ENCODE data around the gene UBL4A.

The UBL4A gene

DNA sequence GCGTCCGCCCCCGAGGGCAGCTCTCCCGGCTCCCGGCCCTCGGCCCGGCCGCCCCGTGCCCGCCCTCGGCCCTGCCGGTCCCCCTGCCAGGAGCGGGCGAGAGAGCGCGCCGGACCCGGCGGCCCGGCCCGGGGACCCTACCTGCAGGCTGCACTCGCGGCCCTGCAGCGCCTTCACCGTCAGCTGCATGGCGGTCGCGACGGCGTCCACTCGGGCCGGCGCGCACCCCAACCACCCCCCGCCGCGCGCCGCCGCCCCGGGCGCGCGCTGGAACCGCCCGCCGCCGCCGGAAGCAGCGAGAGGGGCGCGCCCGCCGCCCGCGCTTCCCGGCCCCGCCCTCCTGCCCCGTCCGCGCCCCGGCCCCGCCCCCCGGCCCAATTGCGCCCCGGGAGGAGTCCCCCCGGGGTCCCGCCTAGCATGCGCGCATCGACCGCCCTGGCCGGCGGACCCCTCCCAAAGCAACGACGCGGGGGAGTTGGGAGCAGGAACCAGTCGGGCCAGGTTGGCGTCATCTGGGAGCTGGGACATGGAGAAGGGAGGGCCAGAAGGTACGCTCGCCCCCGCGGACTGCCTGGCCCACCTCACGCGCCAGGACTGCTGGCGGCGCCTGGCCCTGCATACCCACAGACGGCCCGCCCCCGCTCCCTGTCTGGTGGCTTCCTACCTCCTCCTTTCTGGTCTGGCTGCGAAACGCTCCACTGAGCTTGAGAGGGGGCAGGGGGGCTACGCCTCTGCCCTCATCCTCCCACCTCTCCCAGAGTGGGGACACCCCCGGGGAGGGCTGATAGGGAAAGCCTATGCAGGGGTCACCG lies at the start of gene UBL4A:
Gene UBL4A, minus strand, starts transcription at position 220 of the 812 bp plus-strand sequence. Its CDS starts 31 bp downstream, at position 189.
- DNase-seq: peak; percentile 29

DNA sequence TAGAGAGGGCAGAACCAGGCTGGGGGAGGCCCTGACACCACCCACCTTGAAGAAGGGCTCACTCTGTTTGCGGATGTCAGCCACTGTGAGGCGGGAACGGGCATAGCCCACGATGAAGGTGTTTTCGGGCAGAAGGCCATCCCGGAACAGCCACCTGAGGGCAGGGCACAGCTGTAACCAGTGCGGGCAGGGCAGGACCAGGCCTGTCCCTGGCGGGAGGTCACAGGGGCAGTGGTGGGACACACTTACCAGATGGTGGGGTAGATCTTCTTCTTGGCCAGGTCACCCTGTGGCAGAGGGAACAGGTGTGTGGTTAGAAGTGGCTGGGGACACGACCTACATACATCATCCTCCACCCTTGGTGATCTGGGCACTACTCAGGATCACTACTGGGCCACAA lies 49.5 kb upstream of the UBL4A start:
- DNase-seq: no peak

DNA sequence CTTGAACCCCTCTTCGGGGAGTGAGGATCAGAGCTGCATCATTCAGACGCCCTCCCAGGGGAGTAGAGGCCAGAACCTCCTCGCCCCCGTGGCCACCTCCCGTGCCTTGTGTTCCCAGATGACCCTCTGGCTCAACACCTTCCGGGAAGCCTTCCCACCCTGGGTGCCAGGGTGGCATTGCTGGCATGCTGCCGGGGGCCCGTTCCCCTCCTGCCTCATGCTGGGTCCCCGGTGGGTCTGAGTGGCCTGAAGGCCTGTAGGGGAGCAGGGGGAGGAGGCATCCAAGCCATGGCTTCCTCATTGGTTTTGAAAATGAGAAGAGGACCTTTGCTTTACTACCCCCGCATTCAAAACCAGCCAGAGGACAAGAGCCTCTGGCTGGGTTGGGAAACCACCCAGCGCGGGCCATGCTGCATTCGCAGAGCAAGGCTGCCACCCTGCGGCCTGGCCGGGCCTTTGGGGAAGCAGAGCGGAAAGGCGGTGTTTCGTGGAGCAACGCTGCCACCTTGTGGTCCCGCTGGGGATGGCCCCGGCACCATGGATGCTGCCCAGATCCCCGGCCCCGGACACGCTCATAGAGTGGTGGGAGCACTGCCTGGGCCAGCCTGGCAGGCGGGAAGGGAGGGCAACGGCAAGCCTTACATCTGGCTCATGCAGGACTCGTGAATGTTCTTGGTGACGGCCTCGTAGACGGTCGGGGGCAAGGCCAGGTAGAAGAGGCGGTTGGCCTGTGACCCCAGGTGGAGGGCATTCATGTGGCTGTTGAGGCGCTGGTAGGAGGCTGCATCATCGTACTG lies 48.3 kb upstream of the UBL4A start:
- DNase-seq: peak; percentile 1

DNA sequence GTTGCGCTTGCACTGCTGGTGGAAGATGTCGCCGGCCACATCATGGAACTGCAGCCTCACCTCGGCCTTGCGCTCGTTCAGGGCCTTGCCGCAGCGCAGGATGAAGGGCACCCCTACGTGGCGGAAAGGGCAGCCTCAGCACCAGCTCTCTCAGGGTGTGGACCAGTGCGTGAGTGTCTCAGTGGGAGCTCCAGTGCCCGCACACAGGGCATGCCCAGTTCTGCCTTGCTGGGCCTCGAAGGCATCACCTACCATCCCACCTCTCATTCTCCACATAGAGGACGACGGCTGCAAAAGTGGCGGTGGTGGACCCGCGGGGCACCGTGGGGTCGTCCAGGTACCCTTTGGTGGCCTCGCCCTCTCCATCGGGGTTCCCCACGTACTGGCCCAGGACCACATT lies 46.3 kb upstream of the UBL4A start:
- DNase-seq: no peak

DNA sequence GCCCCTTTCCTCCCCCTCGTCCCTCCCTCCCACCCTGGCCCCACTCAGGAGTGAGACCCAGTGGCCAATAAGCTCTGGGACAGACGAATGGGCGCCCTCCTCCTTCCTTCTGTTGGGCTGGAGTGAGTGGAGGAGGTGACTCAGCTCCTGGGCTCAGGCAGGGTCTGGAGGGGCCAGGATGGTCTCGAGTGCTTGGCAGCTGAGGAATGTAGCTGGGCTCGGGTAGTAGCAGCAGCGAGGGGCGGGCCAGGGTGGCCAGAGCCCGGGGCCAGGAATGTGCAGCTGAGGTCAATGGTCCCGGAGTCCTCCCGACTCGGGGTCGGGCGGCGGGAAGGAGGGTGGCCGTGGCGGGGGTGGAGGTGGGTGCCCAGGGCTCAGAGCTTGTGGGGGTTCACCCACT lies 45.2 kb upstream of the UBL4A start:
- DNase-seq: no peak

DNA sequence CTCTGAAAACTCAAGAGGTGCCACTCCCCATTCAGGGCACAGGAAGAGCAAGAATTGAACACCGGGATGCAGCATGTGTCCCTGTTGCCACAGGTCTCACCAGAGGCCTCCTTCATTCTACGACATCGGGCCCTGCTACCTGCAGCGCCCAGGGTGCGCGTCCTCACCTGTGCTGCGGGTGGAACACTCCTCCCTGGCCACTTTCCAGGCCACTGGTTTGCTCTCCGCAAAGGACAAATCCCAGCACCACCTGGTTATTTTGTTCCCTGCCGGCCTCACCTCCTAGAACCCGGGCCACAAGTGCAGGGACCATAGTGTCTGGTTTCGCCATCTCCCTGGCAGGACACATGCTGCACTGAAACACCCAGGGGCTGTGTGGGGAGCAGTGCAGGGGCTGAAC lies 43.9 kb upstream of the UBL4A start:
- DNase-seq: no peak

DNA sequence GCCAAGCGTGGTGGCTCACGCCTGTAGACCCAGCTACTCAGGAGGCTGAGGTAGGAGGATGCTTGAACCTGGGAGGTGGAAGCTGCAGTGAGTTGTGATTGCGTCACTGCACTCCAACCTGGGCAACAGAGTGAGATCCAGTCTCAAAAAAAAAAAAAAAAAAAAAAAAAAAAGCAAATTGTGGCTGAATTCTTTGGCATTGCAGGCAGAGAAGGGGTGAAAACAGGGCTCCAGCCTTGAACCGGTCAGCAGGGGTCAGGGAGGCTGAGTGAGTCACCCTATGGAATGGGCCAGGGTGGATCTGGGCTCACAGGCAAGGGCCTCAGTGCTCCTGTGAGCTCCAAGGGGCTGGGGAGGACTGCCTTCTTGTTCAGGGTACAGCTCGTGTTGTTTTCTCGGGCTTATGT lies 42.8 kb upstream of the UBL4A start:
- DNase-seq: no peak

DNA sequence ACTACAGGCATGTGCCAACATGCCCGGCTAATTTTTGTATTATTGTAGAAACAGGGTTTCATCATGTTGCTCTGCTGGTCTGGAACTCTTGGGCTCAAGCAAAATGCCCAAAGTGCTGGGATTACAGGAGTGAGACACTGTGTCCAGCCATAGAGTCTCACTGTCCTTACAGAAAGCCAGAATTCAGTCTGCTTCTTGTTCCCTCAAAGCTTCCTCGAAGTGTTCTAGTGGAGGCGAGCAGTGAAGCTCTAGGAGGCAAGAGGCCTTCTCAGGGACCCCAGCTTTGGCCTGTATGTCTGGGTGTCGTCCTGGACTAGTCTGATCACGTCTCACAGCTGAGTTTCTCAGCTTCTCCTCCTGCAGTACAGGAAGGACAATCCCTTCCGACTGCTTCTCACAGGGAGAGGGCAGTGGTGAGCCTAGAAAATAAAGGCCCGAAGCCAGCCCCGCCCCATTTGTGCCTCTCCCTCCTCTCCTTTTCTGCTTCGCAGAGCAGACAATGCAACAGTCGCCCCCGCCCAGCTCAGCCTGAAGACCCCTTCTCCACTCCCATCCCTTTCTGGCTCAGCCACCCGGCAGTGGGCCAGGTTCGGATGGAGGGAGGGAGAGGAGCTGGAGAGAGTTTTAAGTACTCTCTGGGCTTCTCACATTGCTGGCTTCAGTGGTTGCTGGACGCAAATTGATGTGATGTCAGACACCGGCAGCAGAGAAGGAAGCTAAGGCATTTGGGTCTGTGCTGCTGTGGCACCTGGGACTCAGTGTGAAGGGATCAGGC lies 40.7 kb upstream of the UBL4A start:
- peak; percentile 43 for DNase-seq

DNA sequence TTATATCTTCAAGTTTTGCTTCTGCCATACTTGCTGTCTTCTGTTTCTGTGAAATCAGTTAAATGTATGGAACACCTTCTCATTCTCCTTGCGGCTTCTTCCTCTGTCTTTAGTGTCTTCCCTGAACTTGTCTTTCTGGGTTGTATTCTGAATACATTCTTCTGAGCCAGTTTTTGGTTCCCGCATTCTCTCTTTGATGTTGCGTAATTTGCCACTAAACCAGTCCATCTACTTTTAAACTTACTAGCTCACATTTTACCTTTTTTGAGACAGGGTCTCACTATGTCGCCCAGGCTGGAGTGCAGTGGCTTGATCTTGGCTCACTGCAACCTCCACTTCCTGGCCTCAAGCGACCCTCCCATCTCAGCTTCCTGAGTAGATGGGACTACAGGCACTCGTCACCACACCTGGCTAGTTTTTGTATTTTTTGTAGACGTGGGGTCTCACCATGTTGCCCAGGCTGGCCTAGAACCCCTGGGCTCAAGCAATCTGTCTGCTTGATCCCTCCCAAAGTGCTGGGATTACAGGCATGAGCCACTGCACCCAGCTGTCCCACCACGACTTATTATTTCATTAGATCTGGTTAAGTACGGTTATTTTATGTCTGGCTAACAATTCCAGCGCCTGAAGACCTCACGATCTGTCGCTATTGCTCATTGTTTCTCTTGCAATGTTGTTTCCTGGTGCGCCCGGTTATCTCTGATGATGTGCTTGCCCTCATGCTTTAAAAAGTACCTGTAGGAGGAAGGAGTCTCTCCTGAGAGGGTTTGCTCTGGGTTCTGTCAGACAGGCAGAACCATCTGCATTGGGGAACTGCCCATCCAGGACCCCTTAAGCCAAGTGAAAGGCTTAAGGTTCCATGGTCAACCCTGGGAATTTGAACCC lies 39.4 kb upstream of the UBL4A start:
- no peak for DNase-seq

DNA sequence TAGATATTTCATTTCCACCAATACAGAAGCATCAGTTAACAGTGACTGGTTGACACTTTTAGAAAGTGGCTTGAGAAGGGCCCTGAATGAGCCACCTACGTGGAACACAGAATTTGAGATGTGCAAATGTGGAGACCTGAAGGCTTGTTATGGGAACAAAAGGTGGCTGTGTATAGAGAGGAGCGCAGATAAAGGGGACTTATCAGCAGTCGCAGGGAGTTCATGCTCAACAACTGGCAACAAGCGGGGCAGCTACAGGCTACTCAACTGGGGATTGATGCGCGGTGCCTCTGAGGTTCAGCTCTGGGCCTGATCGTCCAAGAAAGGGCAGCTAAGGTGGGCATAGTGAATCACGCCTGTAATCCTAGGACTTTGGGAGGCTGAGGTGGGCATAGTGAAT lies 33.0 kb upstream of the UBL4A start:
- DNase-seq: no peak

DNA sequence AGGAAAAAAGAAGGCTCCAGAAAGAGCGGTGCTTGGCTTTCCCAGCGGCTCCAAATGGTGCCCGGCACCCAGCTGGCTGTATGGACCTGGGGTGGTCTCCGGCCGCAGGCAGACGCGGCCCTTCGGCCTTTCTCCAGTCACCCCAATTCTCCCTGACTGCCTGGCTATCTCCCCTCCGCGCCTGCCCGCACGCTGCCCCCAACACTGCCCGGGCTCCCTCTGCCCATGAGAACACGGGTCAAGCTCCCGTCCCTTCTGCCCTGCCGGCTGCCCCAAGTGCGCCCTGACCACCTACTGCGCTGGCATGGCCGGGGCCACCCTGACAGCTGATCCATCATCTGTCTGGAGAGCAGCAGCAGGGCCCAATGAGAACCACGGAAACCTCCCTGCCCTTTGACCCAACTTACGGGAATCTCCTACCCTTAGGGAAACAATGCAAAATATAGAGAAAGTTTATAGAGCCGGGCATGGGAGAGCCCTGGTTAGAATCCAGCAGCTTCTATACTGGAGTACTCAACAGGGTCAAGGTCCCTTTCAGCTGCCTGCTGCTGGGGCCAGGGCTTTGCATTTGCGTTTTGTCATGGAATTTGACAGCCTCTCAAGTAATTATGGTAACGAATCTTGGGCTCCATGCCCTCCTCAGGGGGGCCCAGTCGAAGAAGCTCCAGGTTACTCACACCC lies 30.8 kb upstream of the UBL4A start:
- DNase-seq: no peak

DNA sequence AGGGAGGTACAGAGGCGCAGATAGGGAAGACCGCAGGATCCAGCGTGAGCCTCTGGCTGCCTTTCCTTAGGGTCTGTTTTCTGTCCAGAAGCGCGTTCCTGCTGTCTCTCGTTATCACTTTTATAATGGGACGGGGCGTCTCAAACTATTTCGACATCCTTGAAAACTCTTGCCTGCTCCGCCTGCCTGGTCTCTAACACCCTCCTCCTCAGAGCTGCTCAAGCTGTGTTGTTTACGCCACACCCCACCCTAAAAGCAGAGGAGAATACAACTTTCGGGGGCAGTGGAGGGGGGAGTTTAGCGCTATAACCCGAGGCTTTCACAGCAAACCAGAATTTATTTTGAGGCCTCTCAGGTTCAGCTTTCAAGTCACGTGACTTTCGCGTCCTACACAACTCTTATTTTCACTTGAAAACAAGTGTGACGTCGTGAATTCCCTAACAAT lies 30.3 kb upstream of the UBL4A start:
- no peak for DNase-seq

DNA sequence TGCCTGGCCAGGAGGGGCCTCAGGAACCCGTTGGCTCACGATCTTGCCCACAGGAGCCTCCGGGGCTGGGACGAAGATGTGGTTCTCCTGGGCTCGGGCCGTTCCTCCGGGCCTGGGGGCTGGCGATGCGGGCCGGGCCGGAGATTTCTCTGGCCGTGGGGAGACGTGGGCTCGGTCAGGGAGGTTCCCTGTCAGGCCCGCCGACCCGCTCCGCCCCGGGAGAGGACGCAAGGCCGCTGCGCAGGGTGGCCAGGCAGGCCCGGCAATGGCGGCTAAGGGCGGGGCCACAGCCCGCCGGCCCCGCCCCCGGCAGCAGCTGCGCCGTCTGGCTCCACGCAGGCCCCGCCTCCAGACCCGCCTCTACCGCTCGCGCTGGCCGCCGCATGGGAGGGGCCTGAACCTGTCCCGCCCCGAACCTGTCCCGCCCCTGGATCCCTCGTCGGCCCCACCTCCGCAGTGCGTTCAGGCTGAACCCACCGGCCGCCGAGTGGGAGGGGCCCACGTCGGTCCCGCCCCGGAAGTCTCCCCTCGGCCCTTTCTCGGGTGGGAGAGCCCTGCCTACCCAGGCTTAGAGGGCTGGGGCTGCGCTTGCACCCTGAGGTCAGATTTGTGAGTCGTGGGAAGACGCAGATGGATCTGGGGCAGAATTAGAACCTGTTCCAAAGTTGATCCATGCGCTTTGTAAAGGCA lies 29.7 kb upstream of the UBL4A start, which contains the start of gene FAM3A:
Gene FAM3A, minus strand, starts transcription at position 267 of the 690 bp plus-strand sequence. CDS start 460 bp downstream, outside the sequence.
- peak; percentile 48 for DNase-seq

DNA sequence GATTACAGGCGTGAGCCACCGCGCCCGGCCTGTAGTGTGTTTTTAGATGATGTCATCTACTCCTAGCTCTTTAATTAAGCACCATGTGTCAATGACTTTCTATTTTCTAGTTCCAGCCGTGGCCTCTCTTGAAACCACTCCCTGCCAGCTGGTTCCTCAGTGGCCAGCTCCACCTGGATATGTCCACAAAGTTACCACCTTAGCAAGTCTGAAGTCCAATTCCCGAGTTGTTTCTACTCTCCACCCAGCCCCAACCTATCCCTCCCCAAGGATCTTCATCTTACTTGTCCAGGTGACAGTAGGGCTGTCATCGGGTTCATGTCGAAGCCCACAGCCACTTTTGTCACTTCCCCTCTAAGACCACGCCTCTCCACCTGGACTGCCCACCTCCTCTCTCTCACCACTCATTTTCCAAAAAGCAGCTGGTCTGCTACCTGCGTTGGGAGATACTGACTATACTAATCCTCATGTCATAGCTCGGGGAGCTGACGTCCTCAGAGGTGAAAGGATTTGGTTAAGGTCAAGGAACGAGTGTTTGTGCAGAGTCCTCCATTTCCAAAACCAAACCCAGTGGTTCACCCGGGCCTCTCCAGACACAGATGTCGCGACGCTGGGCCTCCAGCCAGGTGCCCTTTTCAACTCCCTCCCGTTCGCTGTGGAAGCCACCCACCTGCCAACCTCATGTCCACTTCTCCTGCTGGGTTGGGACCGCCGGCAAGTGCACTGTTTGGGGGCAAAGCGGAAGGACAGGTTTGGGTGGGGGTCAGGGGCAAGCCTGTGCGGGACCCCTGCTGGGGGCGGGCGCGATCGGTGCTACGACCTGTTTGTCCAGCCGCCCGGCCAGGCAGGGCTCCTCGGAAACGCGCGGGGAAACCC lies 28.9 kb upstream of the UBL4A start:
- DNase-seq: no peak

DNA sequence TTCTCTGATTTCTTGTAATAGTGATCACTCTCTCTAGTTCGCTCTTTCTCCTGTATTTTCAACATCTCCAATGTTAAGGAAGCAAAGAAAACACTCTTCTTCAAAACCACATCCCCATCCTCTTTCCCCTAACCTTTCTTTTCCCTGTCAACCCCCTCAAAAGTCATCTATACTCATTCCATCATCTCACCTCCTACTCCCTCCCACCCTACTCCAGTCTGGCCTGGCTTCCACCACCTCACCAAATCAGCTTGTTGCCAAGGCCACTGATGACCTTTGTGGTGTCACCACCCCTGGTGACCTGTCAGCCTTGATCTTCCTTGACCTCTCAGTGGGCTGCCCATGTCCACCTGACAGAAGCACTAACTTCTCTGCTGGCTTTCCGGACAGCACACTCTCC lies 27.3 kb upstream of the UBL4A start:
- no peak for DNase-seq

DNA sequence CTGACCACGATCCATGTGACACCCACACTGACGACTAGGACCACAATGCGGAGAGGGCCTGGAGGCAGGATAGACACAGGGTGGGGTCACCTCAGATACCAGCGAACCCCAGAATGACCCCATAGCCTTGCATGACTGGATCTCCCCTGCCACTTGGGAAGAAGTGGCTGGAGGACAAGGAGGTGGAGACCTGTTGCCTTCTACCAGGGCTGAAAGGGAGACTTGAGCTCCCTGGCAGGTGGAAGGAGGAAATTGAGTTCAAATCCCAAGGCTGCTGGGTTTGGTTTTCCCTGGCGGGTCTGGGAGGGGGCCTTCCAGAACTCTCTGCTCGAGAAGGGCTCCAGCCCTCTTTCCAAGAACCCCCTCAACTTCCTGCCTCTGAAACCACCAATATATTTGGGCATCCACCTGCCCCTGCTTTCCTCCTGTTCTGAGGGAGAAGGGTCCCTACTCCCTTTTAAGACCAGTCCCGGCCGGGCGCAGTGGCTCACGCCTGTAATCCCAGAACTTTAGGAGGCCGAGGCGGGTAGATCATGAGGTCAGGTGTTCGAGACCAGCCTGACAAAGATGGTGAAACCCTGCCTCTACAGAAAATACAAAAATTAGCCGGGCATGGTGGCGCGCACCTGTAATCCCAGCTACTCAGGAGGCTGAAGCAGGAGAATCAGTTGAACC lies 26.6 kb upstream of the UBL4A start:
- no peak for DNase-seq

DNA sequence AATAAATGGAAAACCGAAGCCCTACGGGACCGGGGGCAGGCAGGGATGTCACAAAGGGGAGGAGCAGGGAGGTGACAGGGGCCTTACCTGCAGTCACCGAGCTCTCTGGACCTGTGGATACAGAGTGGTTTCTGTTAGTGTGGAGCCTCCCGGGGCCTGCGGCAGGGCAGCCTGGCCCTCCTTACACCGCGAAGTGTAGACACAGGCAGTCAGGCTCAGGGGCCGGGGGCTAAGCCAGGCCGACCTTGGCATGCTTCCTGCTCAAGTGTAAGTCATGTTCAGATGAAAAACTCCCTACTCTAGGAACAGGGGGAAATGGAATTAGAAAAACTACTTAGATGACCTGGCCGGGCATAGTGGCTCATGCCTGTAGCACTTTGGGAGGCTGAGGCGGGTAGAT lies 25.3 kb upstream of the UBL4A start:
- no peak for DNase-seq

DNA sequence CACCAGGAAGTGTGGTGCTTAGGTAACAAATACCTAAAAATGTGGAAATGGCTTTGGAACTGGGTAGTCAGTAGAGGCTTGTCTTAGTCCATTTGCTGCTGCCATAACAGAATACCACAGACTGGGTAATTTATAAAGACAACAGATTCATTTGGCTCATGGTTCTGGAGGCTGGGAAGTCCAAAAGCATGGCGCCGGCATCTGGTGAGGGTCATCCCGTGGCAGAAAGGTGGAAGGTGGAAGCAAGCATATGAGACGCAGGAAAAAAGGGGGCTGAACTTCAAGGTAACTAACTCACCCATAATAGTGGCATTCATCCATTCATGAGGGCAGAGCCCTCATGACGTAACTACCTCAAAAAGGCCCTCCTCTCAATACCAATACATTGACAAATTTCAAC lies 23.0 kb upstream of the UBL4A start:
- no peak for DNase-seq

DNA sequence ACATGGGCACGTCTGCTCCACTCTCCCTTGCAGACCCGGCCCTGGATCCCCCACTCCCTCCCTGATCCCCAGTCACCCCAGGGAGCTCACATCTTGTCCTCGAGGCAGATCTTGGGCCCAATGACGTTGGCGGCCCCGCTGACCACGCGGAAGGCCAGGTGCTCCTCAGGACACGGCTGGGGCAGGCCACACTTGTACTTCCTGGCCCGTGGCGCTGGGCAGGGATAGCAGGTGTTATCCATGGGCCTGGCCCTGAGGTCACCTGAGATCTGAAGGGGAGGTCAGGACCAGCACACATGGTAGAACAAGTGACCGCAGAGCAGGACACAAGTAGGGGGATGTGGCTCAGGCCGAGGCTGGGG lies 21.9 kb upstream of the UBL4A start:
- DNase-seq: no peak

Measured in NCI-H524 treated with DMSO at 0.1 percent for 48 hours (cell line).